ENCODE measurements around the gene CCHCR1. TPM values are rescaled to one million over a fixed set of nuclear protein-coding genes. Genes with fewer than 3 reads are reported as not detected.

The CCHCR1 gene
- total and polyA plus RNA-seq, 2 experiments from 2014 or later: 19.8 to 46.7 TPM

DNA sequence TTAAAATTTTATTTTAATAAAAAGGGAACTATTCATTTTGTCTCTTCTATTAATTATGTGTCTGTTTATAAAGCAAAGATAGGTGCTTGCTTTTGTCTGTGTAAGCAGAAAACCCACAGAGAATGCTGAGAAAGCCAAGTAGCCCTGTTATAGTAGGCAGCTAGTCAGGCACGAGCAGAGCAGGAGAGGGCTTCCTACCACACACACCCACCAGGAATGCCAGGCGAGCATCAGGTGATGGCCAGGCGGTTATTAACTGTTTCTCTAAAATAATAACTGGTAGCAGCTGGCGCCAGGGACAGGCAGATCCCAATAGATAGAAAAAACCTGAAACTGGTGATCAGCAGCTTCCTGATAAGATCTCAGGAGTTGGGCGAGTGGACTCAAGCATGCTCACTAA, 60.9 kb downstream of the CCHCR1 start:
- H3K27ac Mint-ChIP-seq: no peak overlapping the region
- H3K36me3 Mint-ChIP-seq (ENCODE audit: low read depth): no peaks in the 10 kb centered on the region
- Histone ChIP-seq H3F3A (replicated peaks; ENCODE audit: low read depth) (no peaks in the 10 kb centered on the region), H3K4me3 (no peak overlapping the region), H4K20me1 (replicated peaks; ENCODE audit: insufficient read depth) (no peaks in the 10 kb centered on the region), H3K27me3 (ENCODE audit: insufficient read depth) (no peaks in the 10 kb centered on the region), H3K79me2 (replicated peaks; ENCODE audit: insufficient read depth) (no peaks in the 10 kb centered on the region), H2AFZ (0 out of 2 replicates have a peak overlapping the region, but pooled peaks have one; percentile 43), H3K27ac (ENCODE audit: low read depth) (no peak overlapping the region), H3K4me2 (no peak overlapping the region), H3K4me1 (ENCODE audit: insufficient read depth) (peaks cover 20% of the 10 kb centered on the region), H3K9me2 (ENCODE audit: insufficient read depth) (0 out of 2 replicates have a peak, but pooled peaks cover 3% of the 10 kb centered on the region), H3K36me3 (ENCODE audit: insufficient read depth) (no peaks in the 10 kb centered on the region)
- H3K4me1 Mint-ChIP-seq: peaks cover 19% of the 10 kb centered on the region
- no peaks in the 10 kb centered on the region for H3K9me3 Mint-ChIP-seq
- no peak for DNase-seq (ENCODE audit: low spot score)
- no peaks in the 10 kb centered on the region for H3K27me3 Mint-ChIP-seq (ENCODE audit: insufficient read depth, low read depth, poor library complexity)
- ATAC-seq: no peak
- H3K4me3 Mint-ChIP-seq: no peak overlapping the region
- TF ChIP-seq, protein P1, sequence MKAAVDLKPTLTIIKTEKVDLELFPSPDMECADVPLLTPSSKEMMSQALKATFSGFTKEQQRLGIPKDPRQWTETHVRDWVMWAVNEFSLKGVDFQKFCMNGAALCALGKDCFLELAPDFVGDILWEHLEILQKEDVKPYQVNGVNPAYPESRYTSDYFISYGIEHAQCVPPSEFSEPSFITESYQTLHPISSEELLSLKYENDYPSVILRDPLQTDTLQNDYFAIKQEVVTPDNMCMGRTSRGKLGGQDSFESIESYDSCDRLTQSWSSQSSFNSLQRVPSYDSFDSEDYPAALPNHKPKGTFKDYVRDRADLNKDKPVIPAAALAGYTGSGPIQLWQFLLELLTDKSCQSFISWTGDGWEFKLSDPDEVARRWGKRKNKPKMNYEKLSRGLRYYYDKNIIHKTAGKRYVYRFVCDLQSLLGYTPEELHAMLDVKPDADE (IDR thresholded peaks at IDR 0.05): no peak
- TF ChIP-seq NANOG (IDR thresholded peaks at IDR 0.05; ENCODE audit: borderline replicate concordance): no peak
- no peak for TF ChIP-seq POLR2AphosphoS5 (IDR thresholded peaks at IDR 0.05; ENCODE audit: low read depth)
- TF ChIP-seq EZH2 (IDR thresholded peaks at IDR 0.05; ENCODE audit: low read depth, unreplicated experiment): no peak
- TF ChIP-seq, protein P2, sequence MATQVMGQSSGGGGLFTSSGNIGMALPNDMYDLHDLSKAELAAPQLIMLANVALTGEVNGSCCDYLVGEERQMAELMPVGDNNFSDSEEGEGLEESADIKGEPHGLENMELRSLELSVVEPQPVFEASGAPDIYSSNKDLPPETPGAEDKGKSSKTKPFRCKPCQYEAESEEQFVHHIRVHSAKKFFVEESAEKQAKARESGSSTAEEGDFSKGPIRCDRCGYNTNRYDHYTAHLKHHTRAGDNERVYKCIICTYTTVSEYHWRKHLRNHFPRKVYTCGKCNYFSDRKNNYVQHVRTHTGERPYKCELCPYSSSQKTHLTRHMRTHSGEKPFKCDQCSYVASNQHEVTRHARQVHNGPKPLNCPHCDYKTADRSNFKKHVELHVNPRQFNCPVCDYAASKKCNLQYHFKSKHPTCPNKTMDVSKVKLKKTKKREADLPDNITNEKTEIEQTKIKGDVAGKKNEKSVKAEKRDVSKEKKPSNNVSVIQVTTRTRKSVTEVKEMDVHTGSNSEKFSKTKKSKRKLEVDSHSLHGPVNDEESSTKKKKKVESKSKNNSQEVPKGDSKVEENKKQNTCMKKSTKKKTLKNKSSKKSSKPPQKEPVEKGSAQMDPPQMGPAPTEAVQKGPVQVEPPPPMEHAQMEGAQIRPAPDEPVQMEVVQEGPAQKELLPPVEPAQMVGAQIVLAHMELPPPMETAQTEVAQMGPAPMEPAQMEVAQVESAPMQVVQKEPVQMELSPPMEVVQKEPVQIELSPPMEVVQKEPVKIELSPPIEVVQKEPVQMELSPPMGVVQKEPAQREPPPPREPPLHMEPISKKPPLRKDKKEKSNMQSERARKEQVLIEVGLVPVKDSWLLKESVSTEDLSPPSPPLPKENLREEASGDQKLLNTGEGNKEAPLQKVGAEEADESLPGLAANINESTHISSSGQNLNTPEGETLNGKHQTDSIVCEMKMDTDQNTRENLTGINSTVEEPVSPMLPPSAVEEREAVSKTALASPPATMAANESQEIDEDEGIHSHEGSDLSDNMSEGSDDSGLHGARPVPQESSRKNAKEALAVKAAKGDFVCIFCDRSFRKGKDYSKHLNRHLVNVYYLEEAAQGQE (IDR thresholded peaks at IDR 0.05; ENCODE audit: unreplicated experiment): no peak
- TF ChIP-seq ZNF331 (CRISPR knock-in tag; IDR thresholded peaks at IDR 0.05; ENCODE audit: low read depth): no peak
- TF ChIP-seq, protein P3, sequence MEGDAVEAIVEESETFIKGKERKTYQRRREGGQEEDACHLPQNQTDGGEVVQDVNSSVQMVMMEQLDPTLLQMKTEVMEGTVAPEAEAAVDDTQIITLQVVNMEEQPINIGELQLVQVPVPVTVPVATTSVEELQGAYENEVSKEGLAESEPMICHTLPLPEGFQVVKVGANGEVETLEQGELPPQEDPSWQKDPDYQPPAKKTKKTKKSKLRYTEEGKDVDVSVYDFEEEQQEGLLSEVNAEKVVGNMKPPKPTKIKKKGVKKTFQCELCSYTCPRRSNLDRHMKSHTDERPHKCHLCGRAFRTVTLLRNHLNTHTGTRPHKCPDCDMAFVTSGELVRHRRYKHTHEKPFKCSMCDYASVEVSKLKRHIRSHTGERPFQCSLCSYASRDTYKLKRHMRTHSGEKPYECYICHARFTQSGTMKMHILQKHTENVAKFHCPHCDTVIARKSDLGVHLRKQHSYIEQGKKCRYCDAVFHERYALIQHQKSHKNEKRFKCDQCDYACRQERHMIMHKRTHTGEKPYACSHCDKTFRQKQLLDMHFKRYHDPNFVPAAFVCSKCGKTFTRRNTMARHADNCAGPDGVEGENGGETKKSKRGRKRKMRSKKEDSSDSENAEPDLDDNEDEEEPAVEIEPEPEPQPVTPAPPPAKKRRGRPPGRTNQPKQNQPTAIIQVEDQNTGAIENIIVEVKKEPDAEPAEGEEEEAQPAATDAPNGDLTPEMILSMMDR (conservative IDR thresholded peaks at IDR 0.05; ENCODE audit: low read depth in 2 of 2): no peak
- TF ChIP-seq EZH2phosphoT487 (IDR thresholded peaks at IDR 0.05; ENCODE audit: unreplicated experiment): no peak
- TF ChIP-seq CREB1 (CRISPR knock-in tag; IDR thresholded peaks at IDR 0.05; ENCODE audit: low read depth): no peak
- TF ChIP-seq ZNF114 (CRISPR knock-in tag; IDR thresholded peaks at IDR 0.05): no peak
- TF ChIP-seq STAT1 (IDR thresholded peaks at IDR 0.05; ENCODE audit: unreplicated experiment): no peak
- TF ChIP-seq, protein P4, sequence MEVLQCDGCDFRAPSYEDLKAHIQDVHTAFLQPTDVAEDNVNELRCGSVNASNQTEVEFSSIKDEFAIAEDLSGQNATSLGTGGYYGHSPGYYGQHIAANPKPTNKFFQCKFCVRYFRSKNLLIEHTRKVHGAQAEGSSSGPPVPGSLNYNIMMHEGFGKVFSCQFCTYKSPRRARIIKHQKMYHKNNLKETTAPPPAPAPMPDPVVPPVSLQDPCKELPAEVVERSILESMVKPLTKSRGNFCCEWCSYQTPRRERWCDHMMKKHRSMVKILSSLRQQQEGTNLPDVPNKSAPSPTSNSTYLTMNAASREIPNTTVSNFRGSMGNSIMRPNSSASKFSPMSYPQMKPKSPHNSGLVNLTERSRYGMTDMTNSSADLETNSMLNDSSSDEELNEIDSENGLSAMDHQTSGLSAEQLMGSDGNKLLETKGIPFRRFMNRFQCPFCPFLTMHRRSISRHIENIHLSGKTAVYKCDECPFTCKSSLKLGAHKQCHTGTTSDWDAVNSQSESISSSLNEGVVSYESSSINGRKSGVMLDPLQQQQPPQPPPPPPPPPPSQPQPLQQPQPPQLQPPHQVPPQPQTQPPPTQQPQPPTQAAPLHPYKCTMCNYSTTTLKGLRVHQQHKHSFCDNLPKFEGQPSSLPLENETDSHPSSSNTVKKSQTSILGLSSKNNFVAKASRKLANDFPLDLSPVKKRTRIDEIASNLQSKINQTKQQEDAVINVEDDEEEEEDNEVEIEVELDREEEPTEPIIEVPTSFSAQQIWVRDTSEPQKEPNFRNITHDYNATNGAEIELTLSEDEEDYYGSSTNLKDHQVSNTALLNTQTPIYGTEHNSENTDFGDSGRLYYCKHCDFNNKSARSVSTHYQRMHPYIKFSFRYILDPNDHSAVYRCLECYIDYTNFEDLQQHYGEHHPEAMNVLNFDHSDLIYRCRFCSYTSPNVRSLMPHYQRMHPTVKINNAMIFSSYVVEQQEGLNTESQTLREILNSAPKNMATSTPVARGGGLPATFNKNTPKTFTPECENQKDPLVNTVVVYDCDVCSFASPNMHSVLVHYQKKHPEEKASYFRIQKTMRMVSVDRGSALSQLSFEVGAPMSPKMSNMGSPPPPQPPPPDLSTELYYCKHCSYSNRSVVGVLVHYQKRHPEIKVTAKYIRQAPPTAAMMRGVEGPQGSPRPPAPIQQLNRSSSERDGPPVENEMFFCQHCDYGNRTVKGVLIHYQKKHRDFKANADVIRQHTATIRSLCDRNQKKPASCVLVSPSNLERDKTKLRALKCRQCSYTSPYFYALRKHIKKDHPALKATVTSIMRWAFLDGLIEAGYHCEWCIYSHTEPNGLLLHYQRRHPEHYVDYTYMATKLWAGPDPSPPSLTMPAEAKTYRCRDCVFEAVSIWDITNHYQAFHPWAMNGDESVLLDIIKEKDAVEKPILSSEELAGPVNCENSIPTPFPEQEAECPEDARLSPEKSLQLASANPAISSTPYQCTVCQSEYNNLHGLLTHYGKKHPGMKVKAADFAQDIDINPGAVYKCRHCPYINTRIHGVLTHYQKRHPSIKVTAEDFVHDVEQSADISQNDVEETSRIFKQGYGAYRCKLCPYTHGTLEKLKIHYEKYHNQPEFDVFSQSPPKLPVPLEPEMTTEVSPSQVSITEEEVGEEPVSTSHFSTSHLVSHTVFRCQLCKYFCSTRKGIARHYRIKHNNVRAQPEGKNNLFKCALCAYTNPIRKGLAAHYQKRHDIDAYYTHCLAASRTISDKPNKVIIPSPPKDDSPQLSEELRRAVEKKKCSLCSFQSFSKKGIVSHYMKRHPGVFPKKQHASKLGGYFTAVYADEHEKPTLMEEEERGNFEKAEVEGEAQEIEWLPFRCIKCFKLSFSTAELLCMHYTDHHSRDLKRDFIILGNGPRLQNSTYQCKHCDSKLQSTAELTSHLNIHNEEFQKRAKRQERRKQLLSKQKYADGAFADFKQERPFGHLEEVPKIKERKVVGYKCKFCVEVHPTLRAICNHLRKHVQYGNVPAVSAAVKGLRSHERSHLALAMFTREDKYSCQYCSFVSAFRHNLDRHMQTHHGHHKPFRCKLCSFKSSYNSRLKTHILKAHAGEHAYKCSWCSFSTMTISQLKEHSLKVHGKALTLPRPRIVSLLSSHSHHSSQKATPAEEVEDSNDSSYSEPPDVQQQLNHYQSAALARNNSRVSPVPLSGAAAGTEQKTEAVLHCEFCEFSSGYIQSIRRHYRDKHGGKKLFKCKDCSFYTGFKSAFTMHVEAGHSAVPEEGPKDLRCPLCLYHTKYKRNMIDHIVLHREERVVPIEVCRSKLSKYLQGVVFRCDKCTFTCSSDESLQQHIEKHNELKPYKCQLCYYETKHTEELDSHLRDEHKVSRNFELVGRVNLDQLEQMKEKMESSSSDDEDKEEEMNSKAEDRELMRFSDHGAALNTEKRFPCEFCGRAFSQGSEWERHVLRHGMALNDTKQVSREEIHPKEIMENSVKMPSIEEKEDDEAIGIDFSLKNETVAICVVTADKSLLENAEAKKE (CRISPR knock-in tag; IDR thresholded peaks at IDR 0.05): no peak
- no peak for TF ChIP-seq JUNB (IDR thresholded peaks at IDR 0.05; ENCODE audit: unreplicated experiment)
